Neural progenitor cell (in vitro differentiated cells): Measurements from ENCODE around the gene UBAP2.

Experiments used
- EZH2 ChIP-seq: fragments of 200-600 bp; sonication (generic); IDR thresholded peaks from 2 replicates; pipeline ENCODE4 v1.6.1; 2017; ENCODE audit warnings: antibody characterized with exemption, mild to moderate bottlenecking, moderate library complexity
- EZH2phosphoT487 ChIP-seq: fragments of 200-600 bp; sonication (generic); IDR thresholded peaks from 2 replicates; pipeline ENCODE4 v1.6.1; 2017; ENCODE audit warnings: antibody characterized with exemption
- TF ChIP-seq, protein P1 (sequence below): fragments of 200-600 bp; sonication (generic); IDR thresholded peaks from 2 replicates; pipeline ENCODE4 v1.5.1; 2017; ENCODE audit warnings: antibody characterized with exemption, mild to moderate bottlenecking

DNA sequence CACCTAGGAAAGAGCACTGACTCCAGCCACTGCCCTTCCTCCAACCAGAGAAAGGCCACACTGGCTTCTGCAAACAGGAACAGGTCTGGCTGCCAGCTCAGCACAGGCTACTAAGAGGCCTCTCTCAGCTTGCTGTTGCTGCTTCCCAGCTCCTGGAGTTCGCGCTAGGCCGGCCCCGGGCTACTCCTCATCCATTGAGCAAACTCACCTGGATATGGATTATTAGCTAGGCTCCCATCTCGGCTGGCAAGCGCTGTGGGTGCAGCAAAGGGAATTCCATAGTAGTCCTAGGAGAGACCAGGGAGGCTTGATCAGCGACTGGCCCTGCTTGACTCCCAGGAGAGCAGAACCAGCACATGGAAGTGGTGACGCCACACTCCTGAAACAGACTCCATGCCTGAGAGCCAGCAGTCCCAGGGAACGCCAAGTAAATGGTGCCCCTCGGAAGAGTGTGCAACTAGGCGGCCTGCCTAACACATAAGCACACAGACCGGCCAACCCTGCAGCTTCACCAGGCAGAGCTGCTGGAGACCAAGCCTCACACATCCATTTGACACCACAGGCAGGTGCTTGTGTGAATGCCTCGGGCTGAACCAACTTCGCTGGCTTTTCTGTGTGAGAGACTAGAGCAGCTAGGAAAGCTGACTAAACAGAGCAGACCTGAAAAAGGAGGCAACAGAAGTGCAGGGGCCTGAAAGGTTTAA, 124.5 kb downstream of the UBAP2 start:
- TF ChIP-seq, protein P1, sequence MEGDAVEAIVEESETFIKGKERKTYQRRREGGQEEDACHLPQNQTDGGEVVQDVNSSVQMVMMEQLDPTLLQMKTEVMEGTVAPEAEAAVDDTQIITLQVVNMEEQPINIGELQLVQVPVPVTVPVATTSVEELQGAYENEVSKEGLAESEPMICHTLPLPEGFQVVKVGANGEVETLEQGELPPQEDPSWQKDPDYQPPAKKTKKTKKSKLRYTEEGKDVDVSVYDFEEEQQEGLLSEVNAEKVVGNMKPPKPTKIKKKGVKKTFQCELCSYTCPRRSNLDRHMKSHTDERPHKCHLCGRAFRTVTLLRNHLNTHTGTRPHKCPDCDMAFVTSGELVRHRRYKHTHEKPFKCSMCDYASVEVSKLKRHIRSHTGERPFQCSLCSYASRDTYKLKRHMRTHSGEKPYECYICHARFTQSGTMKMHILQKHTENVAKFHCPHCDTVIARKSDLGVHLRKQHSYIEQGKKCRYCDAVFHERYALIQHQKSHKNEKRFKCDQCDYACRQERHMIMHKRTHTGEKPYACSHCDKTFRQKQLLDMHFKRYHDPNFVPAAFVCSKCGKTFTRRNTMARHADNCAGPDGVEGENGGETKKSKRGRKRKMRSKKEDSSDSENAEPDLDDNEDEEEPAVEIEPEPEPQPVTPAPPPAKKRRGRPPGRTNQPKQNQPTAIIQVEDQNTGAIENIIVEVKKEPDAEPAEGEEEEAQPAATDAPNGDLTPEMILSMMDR = no peak
- TF ChIP-seq EZH2 = no peak
- no peak for TF ChIP-seq EZH2phosphoT487
